H1 (cell line): ENCODE measurements around the gene NXF3. TPM values are rescaled to one million over a fixed set of nuclear protein-coding genes. Genes with fewer than 3 reads are reported as not detected.

ENCODE experiments used
- CTCF ChIA-PET: fragments of 300-600 bp; sonication (Branson Sonifier 250); formaldehyde crosslinking; loops from one replicate; lab custom pipeline; 2021; ENCODE audit not compliant: partially characterized antibody; lab: Charles Lee
- POLR2A ChIA-PET: fragments of 300-600 bp; sonication (Branson Sonifier 250); formaldehyde crosslinking; loops from one replicate; lab custom pipeline; 2021; ENCODE audit warnings: inconsistent platforms; ENCODE audit not compliant: partially characterized antibody; lab: Charles Lee
- DNase-seq, 2 experiments: peaks; one replicate each; pipeline versions ENCODE4 v3.0.0 to v3.0.0-alpha.2; 2010 to 2022; ENCODE audit warnings: low spot score in 2 of 2, low read depth in 1 of 2, mixed read lengths in 1 of 2
- FAIRE-seq: peaks from 2 replicates; lab custom pipeline; 2011; peaks lifted over from hg19 to GRCh38; lab: Jason Lieb, UNC
- H2AFZ ChIP-seq: 2 replicates; pipeline ENCODE4 v1.8.1; 2012; ENCODE audit warnings: low read length, inconsistent platforms
- H2AK5ac ChIP-seq: 2 replicates; pipeline ENCODE4 v1.6.1; 2013; ENCODE audit warnings: low read depth, low read length
- H2BK120ac ChIP-seq: replicated peaks from 2 replicates; pipeline ENCODE3; 2013; ENCODE audit warnings: low read depth, low read length, inconsistent platforms
- H2BK12ac ChIP-seq: 2 replicates; pipeline ENCODE4 v1.6.1; 2013; ENCODE audit warnings: low read depth, low read length
- H2BK15ac ChIP-seq: 2 replicates; pipeline ENCODE4 v1.6.1; 2013; ENCODE audit warnings: low read length
- H2BK20ac ChIP-seq: 2 replicates; pipeline ENCODE4 v1.6.1; 2013; ENCODE audit warnings: low read length
- H2BK5ac ChIP-seq: 2 replicates; pipeline ENCODE4 v1.6.1; 2013; ENCODE audit warnings: low read depth, low read length
- H3K14ac ChIP-seq: 2 replicates; pipeline ENCODE4 v1.6.1; 2013; ENCODE audit warnings: inconsistent platforms; ENCODE audit not compliant: insufficient read length
- H3K18ac ChIP-seq: 2 replicates; pipeline ENCODE4 v1.6.1; 2013; ENCODE audit warnings: low read length; ENCODE audit errors: extremely low read depth
- H3K23ac ChIP-seq: 2 replicates; pipeline ENCODE4 v1.6.1; 2013; ENCODE audit warnings: inconsistent platforms; ENCODE audit not compliant: insufficient read length
- H3K23me2 ChIP-seq: 2 replicates; pipeline ENCODE4 v1.6.1; 2013; ENCODE audit warnings: low read depth, low read length
- H3K27ac ChIP-seq: 2 replicates; pipeline ENCODE4 v1.6.1; 2011; ENCODE audit warnings: low read depth, low read length, inconsistent platforms
- H3K27me3 ChIP-seq, 4 experiments: replicated peaks in 1 of 4; 1 replicate in 1 of 4; 2 replicates in 3 of 4; pipeline versions ENCODE4 v1.6.1 to v1.8.1; 2011 to 2013; ENCODE audit warnings: low read length in 3 of 4, mild to moderate bottlenecking in 3 of 4, inconsistent platforms in 2 of 4, mixed read lengths in 2 of 4, moderate library complexity in 1 of 4; ENCODE audit not compliant: control insufficient read depth in 3 of 4, insufficient read depth in 3 of 4; ENCODE audit errors: extremely low read depth in 1 of 4
- H3K36me3 ChIP-seq, 4 experiments: 2 replicates each; pipeline versions ENCODE4 v1.6.1 to v1.8.1; 2011 to 2013; ENCODE audit warnings: mild to moderate bottlenecking in 4 of 4, low read length in 3 of 4, moderate library complexity in 2 of 4, control low read depth in 1 of 4, inconsistent platforms in 1 of 4; ENCODE audit not compliant: insufficient read depth in 4 of 4, control insufficient read depth in 2 of 4
- H3K4ac ChIP-seq: replicated peaks from 2 replicates; pipeline ENCODE3; 2013; ENCODE audit warnings: low read length, low read depth, mixed read lengths, inconsistent platforms; ENCODE audit not compliant: insufficient read length
- H3K4me1 ChIP-seq, 4 experiments: replicated peaks in 1 of 4; 1 replicate in 1 of 4; 2 replicates in 3 of 4; pipeline versions ENCODE4 v1.6.1 to v1.8.1; 2011 to 2013; ENCODE audit warnings: low read length in 3 of 4, inconsistent platforms in 2 of 4, mixed read lengths in 1 of 4; ENCODE audit not compliant: insufficient read depth in 4 of 4, control insufficient read depth in 3 of 4
- H3K4me2 ChIP-seq, 2 experiments: 2 replicates each; pipeline versions ENCODE4 v1.6.1 to v1.8.1; 2011 to 2013; ENCODE audit warnings: low read depth in 2 of 2, low read length in 2 of 2, control low read depth in 1 of 2, inconsistent platforms in 1 of 2, mild to moderate bottlenecking in 1 of 2; ENCODE audit not compliant: insufficient read depth in 1 of 2
- H3K4me3 ChIP-seq, 4 experiments: fragments of 200-600, 300-600 bp in 1 of 4; sonication (generic), shearing (Covaris generic), sonication (Bioruptor Twin) in 1 of 4; 2 replicates each; pipeline versions ENCODE4 v1.5.1 to v1.8.1; 2011 to 2016; ENCODE audit warnings: low read length in 4 of 4, low read depth in 3 of 4, control low read depth in 2 of 4, inconsistent platforms in 2 of 4, mild to moderate bottlenecking in 2 of 4, mixed read lengths in 1 of 4, moderate library complexity in 1 of 4; ENCODE audit not compliant: insufficient read depth in 2 of 4; ENCODE audit errors: extremely low read depth in 1 of 4
- H3K56ac ChIP-seq: replicated peaks from 2 replicates; pipeline ENCODE3; 2013; ENCODE audit warnings: low read depth, mild to moderate bottlenecking, mixed read lengths, low read length, inconsistent platforms; ENCODE audit not compliant: insufficient read length
- H3K79me1 ChIP-seq: 2 replicates; pipeline ENCODE4 v1.6.1; 2013; ENCODE audit warnings: low read depth, low read length, control low read depth
- H3K79me2 ChIP-seq, 2 experiments: 2 replicates each; pipeline versions ENCODE4 v1.6.1 to v1.8.1; 2012 to 2013; ENCODE audit warnings: low read length in 2 of 2, mild to moderate bottlenecking in 2 of 2, inconsistent platforms in 1 of 2; ENCODE audit not compliant: insufficient read depth in 2 of 2, control insufficient read depth in 1 of 2
- H3K9ac ChIP-seq, 4 experiments: replicated peaks in 1 of 4; 1 replicate in 1 of 4; 2 replicates in 3 of 4; pipeline versions ENCODE4 v1.6.1 to v1.8.1; 2011 to 2013; ENCODE audit warnings: low read depth in 3 of 4, low read length in 3 of 4, control low read depth in 2 of 4, mild to moderate bottlenecking in 2 of 4, moderate library complexity in 2 of 4, inconsistent platforms in 1 of 4; ENCODE audit errors: extremely low read depth in 1 of 4
- H3K9me3 ChIP-seq, 2 experiments: 2 replicates each; pipeline versions ENCODE4 v1.6.1 to v1.8.1; 2012 to 2013; ENCODE audit warnings: mild to moderate bottlenecking in 2 of 2, moderate library complexity in 2 of 2, control low read depth in 1 of 2, inconsistent platforms in 1 of 2, low read depth in 1 of 2, low read length in 1 of 2, mixed read lengths in 1 of 2; ENCODE audit not compliant: insufficient read depth in 2 of 2
- H4K20me1 ChIP-seq, 2 experiments: replicated peaks in 1 of 2; 2 replicates each; pipeline versions ENCODE3 to v1.8.1; 2011 to 2013; ENCODE audit warnings: inconsistent platforms in 2 of 2, low read length in 2 of 2, mild to moderate bottlenecking in 1 of 2; ENCODE audit not compliant: insufficient read depth in 2 of 2, control insufficient read depth in 1 of 2
- H4K5ac ChIP-seq: 2 replicates; pipeline ENCODE4 v1.6.1; 2013; ENCODE audit warnings: low read length, low read depth, mixed read lengths, inconsistent platforms; ENCODE audit not compliant: insufficient read length
- H4K8ac ChIP-seq: 2 replicates; pipeline ENCODE4 v1.8.0; 2013; ENCODE audit warnings: mild to moderate bottlenecking, moderate library complexity, low read length, inconsistent platforms; ENCODE audit not compliant: insufficient read depth; ENCODE audit errors: extremely low read depth
- H4K91ac ChIP-seq: replicated peaks from 2 replicates; pipeline ENCODE3; 2013; ENCODE audit warnings: low read length, mixed read lengths, inconsistent platforms; ENCODE audit not compliant: insufficient read length
- ATF2 ChIP-seq: IDR thresholded peaks from 2 replicates; pipeline ENCODE4 v1.6.1; 2012; ENCODE audit warnings: low read length, inconsistent platforms
- BRCA1 ChIP-seq: IDR thresholded peaks from 2 replicates; pipeline ENCODE4 v1.6.1; 2012; ENCODE audit warnings: low read depth, low read length, improper control_type of control experiment
- CREB1 ChIP-seq: IDR thresholded peaks from 2 replicates; pipeline ENCODE4 v1.6.1; 2012; ENCODE audit warnings: inconsistent platforms
- EZH2 ChIP-seq: fragments of 200-600 bp; sonication (generic); IDR thresholded peaks from 2 replicates; pipeline ENCODE4 v1.7.1; 2012; ENCODE audit warnings: low read depth, mild to moderate bottlenecking, moderate library complexity, low read length, inconsistent platforms; ENCODE audit not compliant: severe bottlenecking
- RBBP5 ChIP-seq: IDR thresholded peaks from 2 replicates; pipeline ENCODE4 v1.7.1; 2012; ENCODE audit warnings: low read depth, mild to moderate bottlenecking, inconsistent platforms, low read length, moderate library complexity, borderline replicate concordance
- RNF2 ChIP-seq: fragments of 200-900, 300-1000 bp; sonication (generic); IDR thresholded peaks from 2 replicates; pipeline ENCODE4 v1.7.1; 2016; ENCODE audit warnings: borderline replicate concordance, low read depth, mild to moderate bottlenecking, antibody characterized with exemption, low read length; ENCODE audit not compliant: poor library complexity, severe bottlenecking; ENCODE audit errors: missing control alignments
- RXRA ChIP-seq: IDR thresholded peaks from 2 replicates; pipeline ENCODE4 v1.6.1; 2011; ENCODE audit warnings: low read depth, mild to moderate bottlenecking, low read length, moderate library complexity; ENCODE audit not compliant: insufficient read depth
- YY1 ChIP-seq: IDR thresholded peaks from 2 replicates; pipeline ENCODE4 v1.6.1; 2011; ENCODE audit warnings: low read depth, mild to moderate bottlenecking, low read length
- WGBS, 2 experiments: shearing (Covaris generic) in 1 of 2; methylation state at CpG; one replicate each; pipeline versions ENCODE4 v1.1.6 to v1.1.7; 2013 to 2015; ENCODE audit warnings: low lambda C conversion rate in 2 of 2, mixed read lengths in 2 of 2, inconsistent platforms in 1 of 2, low coverage in 1 of 2, missing lambda C conversion rate in 1 of 2; ENCODE audit not compliant: insufficient replicate concordance in 2 of 2, insufficient coverage in 1 of 2, insufficient read length in 1 of 2; ENCODE audit errors: extremely low coverage in 1 of 2, missing lambda C conversion rate in 1 of 2; 5-methylcytosine and 5-hydroxymethylcytosine counted together
- polyA plus RNA-seq, 7 experiments: library from polyadenylated mRNA; depleted of rRNA in 3 of 7; stranded (reverse) in 5 of 7; unstranded in 2 of 7; fragments of >200 nt in 5 of 7; fragments of 200-250 nt in 2 of 7; gene quantifications; 1 replicate in 5 of 7; 2 replicates in 1 of 7; 4 replicates in 1 of 7; pipeline versions ENCODE4 v1.2.1 to v1.2.3, GENCODE V29; 2011 to 2013; ENCODE audit warnings: missing spikeins in 2 of 7, mixed read lengths in 2 of 7
- total RNA-seq: library from RNA; stranded (reverse); fragmentation: NEBNext Ultra II Directional; extraction: Animal tissue kit (Norgen Biotek cat#: 25700); gene quantifications from 2 replicates; pipeline ENCODE4 v1.2.1, GENCODE V29; 2021

Gene NXF3
- total and polyA plus RNA-seq, 2 of the 8 experiments (the other 6 are each of a cell fraction or from before 2014, with no cell fraction given) = 0.12 TPM; not detected in 1

- DNase-seq (peak; percentile 31 to 64), FAIRE-seq (no peak)
- no peak within 1 kb of the TSS for H2AFZ ChIP-seq
- H3K27ac ChIP-seq = peak within 1 kb of the TSS; percentile 63; the same call in 1 of the 2 replicates
- H3K9me3 ChIP-seq = no peaks in the 10 kb centered on the region
- H3K23me2 ChIP-seq = no peaks in the 10 kb centered on the region; the same call in 1 of the 2 replicates
- no peak within 1 kb of the TSS for H2BK20ac ChIP-seq
- H3K18ac ChIP-seq = no peak within 1 kb of the TSS
- H3K4me2 ChIP-seq = peak within 1 kb of the TSS; percentile 64 to 68
- 3% methylated on average over 11 of the region's 39 CpGs; no CpG with 5 or more reads in 1 of the 2 experiments for WGBS, 2 experiments
- no peak within 1 kb of the TSS for H4K5ac ChIP-seq
- H3K79me2 ChIP-seq = no peaks in the 10 kb centered on the region
- H3K79me1 ChIP-seq = no peaks in the 10 kb centered on the region
- ChIA-PET CTCF (no interaction called here), POLR2A (interaction anchor here (0.8 kb wide), 1 partner anchor 1667 kb away, joined by 3 read pairs; no protein-coding TSS in a partner anchor)
- no peak within 1 kb of the TSS for H4K91ac ChIP-seq
- H3K4me3 ChIP-seq = peak within 1 kb of the TSS; percentile 51 to 84 (median 66)
- peak within 1 kb of the TSS; percentile 56 to 78 (median 70); a peak in 6 of 7 replicates for H3K9ac ChIP-seq
- no peak within 1 kb of the TSS for H2BK120ac ChIP-seq
- H2BK5ac ChIP-seq = no peak within 1 kb of the TSS
- H2BK12ac ChIP-seq = no peak within 1 kb of the TSS
- no peak within 1 kb of the TSS for H3K14ac ChIP-seq
- H3K23ac ChIP-seq = no peak within 1 kb of the TSS
- H2BK15ac ChIP-seq = no peak within 1 kb of the TSS
- H3K36me3 ChIP-seq = no peaks in the 10 kb centered on the region; a peak in 1 of 8 replicates
- H4K8ac ChIP-seq = peak within 1 kb of the TSS; percentile 92
- no peak within 1 kb of the TSS for H3K4ac ChIP-seq
- H4K20me1 ChIP-seq = no peaks in the 10 kb centered on the region
- peaks cover 0 to 3% (median 0%) of the 10 kb centered on the region in 4 experiments; a peak in 1 of 7 replicates for H3K4me1 ChIP-seq
- no peak within 1 kb of the TSS for H3K56ac ChIP-seq
- H2AK5ac ChIP-seq = no peak within 1 kb of the TSS
- no peaks in the 10 kb centered on the region for H3K27me3 ChIP-seq
- TF ChIP-seq EZH2 = no peak
- no peak for TF ChIP-seq RXRA
- peak; percentile 79 for TF ChIP-seq CREB1
- no peak for TF ChIP-seq RNF2
- TF ChIP-seq ATF2 = no peak
- TF ChIP-seq YY1 = no peak
- no peak for TF ChIP-seq RBBP5
- no peak for TF ChIP-seq BRCA1
Measured at GRCh38 chrX:103063918-103064434, 29.0 kb downstream of the NXF3 start, which contains the start of gene BEX1. BEX1 (minus strand) TSS chrX:103064171; CDS start chrX:103063274, 897 bp downstream.
